ENCODE results near the gene CRB1.

CRB1 gene

DNA sequence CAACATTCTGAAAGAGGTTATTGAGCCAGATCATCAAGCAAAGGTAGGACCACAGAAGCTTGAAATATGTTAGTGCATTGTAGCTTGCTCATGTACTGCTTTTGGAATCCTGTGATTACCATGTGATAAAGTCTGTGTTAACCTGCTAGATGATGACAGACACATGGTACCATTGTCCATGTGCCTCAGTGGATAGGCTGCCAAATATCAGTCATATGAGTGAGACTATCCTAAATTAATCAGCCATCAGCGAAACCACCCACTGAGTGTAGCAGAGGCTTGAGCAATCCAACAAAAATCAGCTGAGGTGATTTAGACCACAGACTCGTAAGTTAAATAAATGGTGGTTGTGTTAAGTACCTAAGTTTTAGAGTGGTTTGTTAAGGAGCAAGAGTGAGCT lies 32.7 kb upstream of the CRB1 start:
- Histone ChIP-seq H3K4me3 (ENCODE audit: low read depth in 1 of 2, low read length in 2 of 2) (no peak overlapping the region), H3K79me2 (ENCODE audit: insufficient read depth, low read length) (no peaks in the 10 kb centered on the region), H3K4me2 (ENCODE audit: insufficient read depth, low read length) (no peak overlapping the region), H4K20me1 (ENCODE audit: insufficient read depth, low read length) (no peaks in the 10 kb centered on the region), H3K27ac (ENCODE audit: low read length) (no peak overlapping the region), H2AFZ (ENCODE audit: low read depth, low read length) (no peak overlapping the region), H3K27me3 (ENCODE audit: insufficient read depth, low read length, poor library complexity) (no peaks in the 10 kb centered on the region), H3K9me3 (ENCODE audit: insufficient read depth, low read length, severe bottlenecking) (no peaks in the 10 kb centered on the region), H3K36me3 (ENCODE audit: insufficient read depth, low read length) (no peaks in the 10 kb centered on the region), H3K9ac (ENCODE audit: low read depth, low read length) (no peak overlapping the region), H3K4me1 (ENCODE audit: insufficient read depth, low read length) (no peaks in the 10 kb centered on the region)
- ATAC-seq (ENCODE audit: insufficient read depth, low read depth) (no peak), DNase-seq (no peak)
- TF ChIP-seq, protein P1, sequence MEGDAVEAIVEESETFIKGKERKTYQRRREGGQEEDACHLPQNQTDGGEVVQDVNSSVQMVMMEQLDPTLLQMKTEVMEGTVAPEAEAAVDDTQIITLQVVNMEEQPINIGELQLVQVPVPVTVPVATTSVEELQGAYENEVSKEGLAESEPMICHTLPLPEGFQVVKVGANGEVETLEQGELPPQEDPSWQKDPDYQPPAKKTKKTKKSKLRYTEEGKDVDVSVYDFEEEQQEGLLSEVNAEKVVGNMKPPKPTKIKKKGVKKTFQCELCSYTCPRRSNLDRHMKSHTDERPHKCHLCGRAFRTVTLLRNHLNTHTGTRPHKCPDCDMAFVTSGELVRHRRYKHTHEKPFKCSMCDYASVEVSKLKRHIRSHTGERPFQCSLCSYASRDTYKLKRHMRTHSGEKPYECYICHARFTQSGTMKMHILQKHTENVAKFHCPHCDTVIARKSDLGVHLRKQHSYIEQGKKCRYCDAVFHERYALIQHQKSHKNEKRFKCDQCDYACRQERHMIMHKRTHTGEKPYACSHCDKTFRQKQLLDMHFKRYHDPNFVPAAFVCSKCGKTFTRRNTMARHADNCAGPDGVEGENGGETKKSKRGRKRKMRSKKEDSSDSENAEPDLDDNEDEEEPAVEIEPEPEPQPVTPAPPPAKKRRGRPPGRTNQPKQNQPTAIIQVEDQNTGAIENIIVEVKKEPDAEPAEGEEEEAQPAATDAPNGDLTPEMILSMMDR (IDR thresholded peaks at IDR 0.05; ENCODE audit: borderline replicate concordance, extremely low read depth, low read length, poor library complexity, severe bottlenecking): no peak
- no peak for TF ChIP-seq EZH2 (IDR thresholded peaks at IDR 0.05; ENCODE audit: borderline replicate concordance, low read depth, low read length, severe bottlenecking)

DNA sequence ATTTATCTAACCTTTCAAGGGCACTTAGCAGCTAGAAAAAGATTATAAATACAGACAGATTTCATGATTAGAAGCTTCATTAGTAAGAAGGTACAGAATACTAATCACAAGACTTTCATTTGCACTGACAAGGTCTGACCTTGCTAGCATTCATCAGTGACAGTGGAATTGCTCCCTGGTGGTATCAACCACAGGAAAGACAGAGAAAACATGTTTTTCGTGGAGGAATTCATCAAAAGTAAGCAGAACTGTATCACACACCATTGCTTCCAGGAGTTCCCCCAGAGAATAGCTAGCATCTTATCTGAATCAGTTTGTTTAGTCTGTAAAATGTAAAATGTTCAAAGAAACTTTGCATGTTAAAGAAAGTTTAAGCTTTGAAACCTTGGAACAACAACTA lies 20.6 kb upstream of the CRB1 start:
- H4K20me1 ChIP-seq (ENCODE audit: insufficient read depth, low read length): no peaks in the 10 kb centered on the region
- ATAC-seq (ENCODE audit: insufficient read depth, low read depth) (no peak), DNase-seq (no peak)
- no peak overlapping the region for H3K4me3 ChIP-seq (ENCODE audit: low read depth in 1 of 2, low read length in 2 of 2)
- no peak overlapping the region for H3K4me2 ChIP-seq (ENCODE audit: insufficient read depth, low read length)
- no peak overlapping the region for H3K27ac ChIP-seq (ENCODE audit: low read length)
- no peaks in the 10 kb centered on the region for H3K27me3 ChIP-seq (ENCODE audit: insufficient read depth, low read length, poor library complexity)
- no peak overlapping the region for H2AFZ ChIP-seq (ENCODE audit: low read depth, low read length)
- H3K9ac ChIP-seq (ENCODE audit: low read depth, low read length): no peak overlapping the region
- H3K9me3 ChIP-seq (ENCODE audit: insufficient read depth, low read length, severe bottlenecking): no peaks in the 10 kb centered on the region
- no peaks in the 10 kb centered on the region for H3K36me3 ChIP-seq (ENCODE audit: insufficient read depth, low read length)
- no peaks in the 10 kb centered on the region for H3K4me1 ChIP-seq (ENCODE audit: insufficient read depth, low read length)
- TF ChIP-seq, protein P1 (IDR thresholded peaks at IDR 0.05; ENCODE audit: borderline replicate concordance, extremely low read depth, low read length, poor library complexity, severe bottlenecking): no peak
- TF ChIP-seq EZH2 (IDR thresholded peaks at IDR 0.05; ENCODE audit: borderline replicate concordance, low read depth, low read length, severe bottlenecking): no peak
- H3K79me2 ChIP-seq (ENCODE audit: insufficient read depth, low read length): no peaks in the 10 kb centered on the region

DNA sequence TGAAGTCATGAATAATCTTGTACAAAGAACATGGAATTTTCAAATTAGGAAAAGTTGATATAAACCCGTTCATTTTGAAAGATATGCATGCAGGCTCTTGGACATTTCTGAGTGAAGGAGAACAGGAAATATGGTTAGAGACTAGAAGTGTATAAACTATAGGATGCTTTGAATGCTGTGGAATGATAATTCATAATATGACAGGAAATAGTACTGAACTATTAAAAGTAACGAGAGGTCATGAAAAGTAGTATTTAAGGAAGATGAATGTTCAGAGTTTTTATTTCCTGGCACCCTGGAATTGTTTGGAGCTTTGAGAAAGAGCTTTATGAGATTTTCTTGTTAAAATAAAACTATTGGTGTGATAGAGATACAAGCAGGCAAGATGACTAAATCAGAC lies 18.7 kb upstream of the CRB1 start:
- no peak for ATAC-seq (ENCODE audit: insufficient read depth, low read depth)
- H3K9me3 ChIP-seq (ENCODE audit: insufficient read depth, low read length, severe bottlenecking): no peaks in the 10 kb centered on the region

More for the DNA sequence above, 18.7 kb upstream of the CRB1 start:
- H2AFZ ChIP-seq (ENCODE audit: low read depth, low read length): no peak overlapping the region
- H3K9ac ChIP-seq (ENCODE audit: low read depth, low read length): no peak overlapping the region
- H3K4me1 ChIP-seq (ENCODE audit: insufficient read depth, low read length): no peaks in the 10 kb centered on the region
- no peaks in the 10 kb centered on the region for H3K27me3 ChIP-seq (ENCODE audit: insufficient read depth, low read length, poor library complexity)
- TF ChIP-seq, protein P1 (IDR thresholded peaks at IDR 0.05; ENCODE audit: borderline replicate concordance, extremely low read depth, low read length, poor library complexity, severe bottlenecking): no peak
- no peak for TF ChIP-seq EZH2 (IDR thresholded peaks at IDR 0.05; ENCODE audit: borderline replicate concordance, low read depth, low read length, severe bottlenecking)
- DNase-seq: no peak
- no peak overlapping the region for H3K4me3 ChIP-seq (ENCODE audit: low read depth in 1 of 2, low read length in 2 of 2)
- H3K4me2 ChIP-seq (ENCODE audit: insufficient read depth, low read length): no peak overlapping the region
- no peaks in the 10 kb centered on the region for H3K36me3 ChIP-seq (ENCODE audit: insufficient read depth, low read length)
- H3K27ac ChIP-seq (ENCODE audit: low read length): no peak overlapping the region
- H3K79me2 ChIP-seq (ENCODE audit: insufficient read depth, low read length): no peaks in the 10 kb centered on the region
- no peaks in the 10 kb centered on the region for H4K20me1 ChIP-seq (ENCODE audit: insufficient read depth, low read length)
